A673 (cell line): ENCODE measurements around the gene SH3RF2. TPM values are rescaled to one million over a fixed set of nuclear protein-coding genes. Genes with fewer than 3 reads are reported as not detected.
"Not testable (repeated sequence)": the region's sequence is repeated elsewhere in the genome, so short reads cannot be mapped to it uniquely, and the experiment has no call there.

Experiments used
- BruUV-seq: library from RNA; stranded (reverse); fragments of 400-500 nt; replicated peaks from 2 replicates; lab custom pipeline; 2021; lab: Mats Ljungman, UMichigan
- CTCF ChIA-PET: fragments of 300-600 bp; sonication (Branson Sonifier 250); formaldehyde crosslinking; loops from one replicate; lab custom pipeline; 2022; ENCODE audit warnings: antibody characterized with exemption; lab: Charles Lee
- POLR2A ChIA-PET: fragments of 300-600 bp; sonication (Branson Sonifier 250); formaldehyde crosslinking; loops from one replicate; lab custom pipeline; 2022; ENCODE audit warnings: antibody characterized with exemption; ENCODE audit not compliant: low non-redundant PET; lab: Charles Lee
- DNase-seq: peaks from one replicate; pipeline ENCODE4 v3.0.0-alpha.2; 2015; ENCODE audit warnings: low spot score
- H3K27ac ChIP-seq: fragments of 200-600 bp; sonication (generic); 2 replicates; pipeline ENCODE4 v1.5.1; 2016; ENCODE audit warnings: mixed run types, low read depth, mild to moderate bottlenecking, mixed read lengths, antibody characterized with exemption, low read length; ENCODE audit not compliant: poor library complexity, severe bottlenecking
- H3K27me3 ChIP-seq: fragments of 200-600 bp; sonication (generic); replicated peaks from 2 replicates; pipeline ENCODE4 v1.6.1; 2017; ENCODE audit warnings: mixed run types, low read depth, mild to moderate bottlenecking, mixed read lengths, antibody characterized with exemption, low read length; ENCODE audit not compliant: insufficient read depth, poor library complexity
- H3K36me3 ChIP-seq: fragments of 200-600 bp; sonication (generic); 2 replicates; pipeline ENCODE4 v1.6.1; 2016; ENCODE audit warnings: mixed run types, mild to moderate bottlenecking, mixed read lengths, antibody characterized with exemption, low read length; ENCODE audit not compliant: insufficient read depth, poor library complexity, severe bottlenecking
- H3K4me1 ChIP-seq: fragments of 200-600 bp; sonication (generic); 2 replicates; pipeline ENCODE4 v1.6.1; 2017; ENCODE audit warnings: mixed run types, mild to moderate bottlenecking, mixed read lengths, antibody characterized with exemption, low read length; ENCODE audit not compliant: insufficient read depth, poor library complexity, severe bottlenecking
- H3K4me3 ChIP-seq: fragments of 200-600 bp; sonication (generic); 2 replicates; pipeline ENCODE4 v1.5.1; 2016; ENCODE audit warnings: low read depth, mixed run types, mild to moderate bottlenecking, mixed read lengths, low read length; ENCODE audit not compliant: poor library complexity, severe bottlenecking
- H3K9me3 ChIP-seq: fragments of 200-600 bp; sonication (generic); 2 replicates; pipeline ENCODE4 v1.6.1; 2016; ENCODE audit warnings: mixed run types, low read depth, mild to moderate bottlenecking, mixed read lengths, antibody characterized with exemption, low read length; ENCODE audit not compliant: poor library complexity, severe bottlenecking
- EZH2 ChIP-seq: fragments of 200-600 bp; sonication (generic); IDR thresholded peaks from 2 replicates; pipeline ENCODE4 v1.6.1; 2017; ENCODE audit warnings: borderline replicate concordance, low read depth, mild to moderate bottlenecking, mixed read lengths, antibody characterized with exemption, low read length; ENCODE audit not compliant: poor library complexity, severe bottlenecking
- intact Hi-C: fragments of 100-400 bp; cut with micrococcal nuclease; formaldehyde crosslinking; loops from one replicate; pipeline ENCODE4 v1.10.0; 2022; ENCODE audit not compliant: unreplicated experiment
- total RNA-seq: library from RNA; stranded (reverse); gene quantifications from 2 replicates; pipeline ENCODE4 v1.2.3, GENCODE V29; 2021
- TF ChIP-seq, protein P1 (sequence below): fragments of 300-800, 200-600 bp; sonication (generic); conservative IDR thresholded peaks from 2 replicates; pipeline ENCODE4 v1.5.1; 2017; ENCODE audit warnings: low read depth, mild to moderate bottlenecking, antibody characterized with exemption, low read length, moderate library complexity, mixed read lengths

SH3RF2 gene
- total RNA-seq, 1 experiment from 2014 or later: 21.1 TPM

DNA sequence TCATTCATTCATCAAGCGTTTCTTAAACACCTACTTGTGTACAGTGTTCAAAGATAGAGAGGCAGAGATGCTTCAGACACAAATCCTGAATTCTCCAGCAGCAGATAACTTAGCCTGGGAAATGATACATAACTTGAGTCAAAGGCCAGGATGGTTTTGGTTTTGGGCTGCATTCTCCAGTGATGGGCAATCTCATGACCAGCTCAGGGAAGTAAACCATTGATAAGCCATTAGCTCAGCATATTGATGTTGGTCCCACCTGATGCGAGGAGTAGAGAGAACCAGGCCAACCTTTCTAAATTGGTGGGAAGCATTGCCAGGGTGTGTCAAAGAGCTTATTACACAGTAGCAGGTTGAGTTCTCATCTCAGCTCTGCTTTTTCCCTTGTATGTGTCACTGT is 53.0 kb downstream of the SH3RF2 start:
- intact Hi-C loops: no loop called here
- CTCF ChIA-PET: no interaction called here
- TF ChIP-seq, protein P1, sequence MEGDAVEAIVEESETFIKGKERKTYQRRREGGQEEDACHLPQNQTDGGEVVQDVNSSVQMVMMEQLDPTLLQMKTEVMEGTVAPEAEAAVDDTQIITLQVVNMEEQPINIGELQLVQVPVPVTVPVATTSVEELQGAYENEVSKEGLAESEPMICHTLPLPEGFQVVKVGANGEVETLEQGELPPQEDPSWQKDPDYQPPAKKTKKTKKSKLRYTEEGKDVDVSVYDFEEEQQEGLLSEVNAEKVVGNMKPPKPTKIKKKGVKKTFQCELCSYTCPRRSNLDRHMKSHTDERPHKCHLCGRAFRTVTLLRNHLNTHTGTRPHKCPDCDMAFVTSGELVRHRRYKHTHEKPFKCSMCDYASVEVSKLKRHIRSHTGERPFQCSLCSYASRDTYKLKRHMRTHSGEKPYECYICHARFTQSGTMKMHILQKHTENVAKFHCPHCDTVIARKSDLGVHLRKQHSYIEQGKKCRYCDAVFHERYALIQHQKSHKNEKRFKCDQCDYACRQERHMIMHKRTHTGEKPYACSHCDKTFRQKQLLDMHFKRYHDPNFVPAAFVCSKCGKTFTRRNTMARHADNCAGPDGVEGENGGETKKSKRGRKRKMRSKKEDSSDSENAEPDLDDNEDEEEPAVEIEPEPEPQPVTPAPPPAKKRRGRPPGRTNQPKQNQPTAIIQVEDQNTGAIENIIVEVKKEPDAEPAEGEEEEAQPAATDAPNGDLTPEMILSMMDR: no peak
- no peak for TF ChIP-seq EZH2
- H3K4me1 ChIP-seq: peaks cover 20% of the 10 kb centered on the region
- POLR2A ChIA-PET: no interaction called here
- no peaks in the 10 kb centered on the region for H3K27me3 ChIP-seq
- no peak overlapping the region for H3K27ac ChIP-seq
- no peak overlapping the region for H3K4me3 ChIP-seq
- no peaks in the 10 kb centered on the region for H3K36me3 ChIP-seq
- no peak for DNase-seq
- BruUV-seq: no TSS peak
- H3K9me3 ChIP-seq: peaks cover 12% of the 10 kb centered on the region

DNA sequence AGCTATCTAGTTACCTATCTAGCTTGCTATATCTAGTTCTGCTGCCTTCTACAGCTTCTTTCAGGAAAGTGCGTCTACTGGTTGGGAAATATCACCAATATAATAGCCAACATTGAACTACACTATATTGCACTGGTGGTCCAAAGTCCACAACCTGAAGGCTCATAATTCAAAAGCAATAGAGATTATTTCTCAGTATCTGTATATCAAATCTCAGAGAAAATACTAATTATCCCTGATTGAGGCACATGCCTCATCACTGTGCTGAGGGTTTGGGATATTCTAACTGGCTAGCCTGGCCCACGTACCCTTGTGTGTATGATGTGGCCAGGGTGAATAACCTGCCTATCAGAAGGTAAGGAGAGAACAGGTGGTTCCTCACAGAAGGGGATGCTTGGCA is 53.8 kb downstream of the SH3RF2 start:
- ChIA-PET CTCF (no interaction called here), POLR2A (no interaction called here)
- intact Hi-C loops: no loop called here
- Histone ChIP-seq H3K27ac (no peak overlapping the region), H3K4me3 (no peak overlapping the region), H3K27me3 (no peaks in the 10 kb centered on the region), H3K9me3 (peaks cover 12% of the 10 kb centered on the region), H3K36me3 (no peaks in the 10 kb centered on the region), H3K4me1 (peaks cover 20% of the 10 kb centered on the region)
- DNase-seq: no peak
- BruUV-seq: no TSS peak
- TF ChIP-seq, protein P1: no peak
- no peak for TF ChIP-seq EZH2

DNA sequence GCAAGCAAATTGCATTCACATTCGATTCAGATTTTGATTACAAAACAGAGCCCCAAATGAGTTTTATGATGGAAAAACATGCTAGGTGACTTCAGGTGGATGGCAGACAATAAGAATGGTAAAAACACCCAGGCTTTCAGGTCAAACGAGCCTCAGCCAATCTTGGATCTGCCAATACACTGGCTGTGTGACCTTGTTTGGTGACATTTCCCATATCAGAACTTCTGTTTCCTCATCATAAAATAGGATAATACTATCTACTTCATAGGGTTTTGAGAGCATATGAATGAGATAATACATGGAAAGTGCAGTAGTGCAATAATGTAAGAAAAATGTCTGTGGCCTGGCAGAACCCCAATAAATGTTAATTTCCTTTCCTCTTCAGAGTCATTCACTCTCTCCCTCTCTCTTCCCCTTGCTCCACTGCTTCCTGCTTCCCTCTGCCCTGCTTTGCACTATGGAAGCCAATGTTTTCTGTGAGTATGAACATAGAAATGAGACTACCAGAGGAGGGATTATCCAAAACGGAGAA is 54.7 kb downstream of the SH3RF2 start:
- no peaks in the 10 kb centered on the region for H3K27me3 ChIP-seq
- no peak overlapping the region for H3K4me3 ChIP-seq
- BruUV-seq: no TSS peak
- no peaks in the 10 kb centered on the region for H3K36me3 ChIP-seq
- peak; percentile 39 for DNase-seq
- CTCF ChIA-PET: no interaction called here
- POLR2A ChIA-PET: interaction anchor here (0.6 kb wide), 1 partner anchor 8 kb away, joined by 6 read pairs; no protein-coding TSS in a partner anchor
- H3K9me3 ChIP-seq: peaks cover 12% of the 10 kb centered on the region
- TF ChIP-seq, protein P1: no peak
- TF ChIP-seq EZH2: no peak
- H3K4me1 ChIP-seq: peaks cover 23% of the 10 kb centered on the region
- H3K27ac ChIP-seq: no peak overlapping the region
- intact Hi-C loops: no loop called here

DNA sequence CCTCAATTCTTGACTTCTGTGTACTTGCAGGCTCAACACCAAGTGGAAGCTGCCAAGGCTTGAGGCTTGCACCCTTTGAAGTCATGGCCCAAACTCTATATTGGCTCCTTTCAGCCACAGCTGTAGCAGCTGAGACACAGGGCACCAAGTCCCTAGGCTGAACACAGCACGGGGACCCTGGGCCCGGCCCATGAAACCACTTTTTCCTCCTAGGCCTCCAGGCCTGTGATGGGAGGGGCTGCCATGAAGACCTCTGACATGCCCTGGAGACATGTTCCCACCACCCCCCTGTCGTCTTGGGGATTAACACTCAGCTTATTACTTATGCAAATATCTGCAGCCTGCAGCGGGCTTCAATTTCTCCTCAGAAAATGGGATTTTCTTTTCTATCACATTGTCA is 57.2 kb downstream of the SH3RF2 start:
- CTCF ChIA-PET, BruUV-seq: not testable (repeated sequence)

More for the DNA sequence above, 57.2 kb downstream of the SH3RF2 start:
- H3K27me3 ChIP-seq, intact Hi-C loops, H3K27ac ChIP-seq, POLR2A ChIA-PET, H3K36me3 ChIP-seq, H3K4me3 ChIP-seq, DNase-seq: not testable (repeated sequence)
- Histone ChIP-seq H3K9me3 (peaks cover 12% of the 10 kb centered on the region), H3K4me1 (peaks cover 41% of the 10 kb centered on the region)
